OCI-LY1 (cell line): ENCODE results near the gene CLEC4F.
A peak's percentile ranks its signal among the peaks of the same experiment; 100 is the strongest.

Experiments
- H2AFZ ChIP-seq: fragments of 200-600 bp; sonication (generic), shearing (Covaris generic); 2 replicates; pipeline ENCODE4 v1.6.0; 2014; ENCODE audit warnings: antibody characterized with exemption, mild to moderate bottlenecking, low read length
- H3F3A ChIP-seq: fragments of 200-600 bp; sonication (generic), shearing (Covaris generic); 2 replicates; pipeline ENCODE4 v1.6.0; 2014; ENCODE audit warnings: mild to moderate bottlenecking, antibody characterized with exemption, low read length, moderate library complexity; ENCODE audit not compliant: insufficient read depth
- H3K27ac ChIP-seq: fragments of 200-600 bp; sonication (generic); 2 replicates; pipeline ENCODE4 v1.5.1; 2014; ENCODE audit warnings: low read length, mixed run types, mild to moderate bottlenecking, low read depth; ENCODE audit not compliant: poor library complexity, severe bottlenecking
- H3K27me3 ChIP-seq: fragments of 200-600 bp; sonication (generic); 2 replicates; pipeline ENCODE4 v1.6.0; 2014; ENCODE audit warnings: antibody characterized with exemption, mild to moderate bottlenecking, low read length, moderate library complexity; ENCODE audit not compliant: insufficient read depth
- H3K36me3 ChIP-seq: fragments of 200-600 bp; sonication (generic); 2 replicates; pipeline ENCODE4 v1.6.1; 2014; ENCODE audit warnings: mild to moderate bottlenecking, antibody characterized with exemption, low read length, moderate library complexity, mixed read lengths; ENCODE audit not compliant: insufficient read depth
- H3K4me1 ChIP-seq: fragments of 200-600 bp; sonication (generic); 2 replicates; pipeline ENCODE4 v1.5.1; 2014; ENCODE audit warnings: mild to moderate bottlenecking, low read length, moderate library complexity; ENCODE audit not compliant: insufficient read depth, severe bottlenecking
- H3K4me2 ChIP-seq: fragments of 200-600 bp; sonication (generic), shearing (Covaris generic); 2 replicates; pipeline ENCODE4 v1.6.1; 2014; ENCODE audit warnings: low read length
- H3K4me3 ChIP-seq: fragments of 200-600 bp; sonication (generic); 2 replicates; pipeline ENCODE4 v1.5.1; 2014; ENCODE audit warnings: low read length, low read depth, mild to moderate bottlenecking, mixed read lengths; ENCODE audit not compliant: poor library complexity, severe bottlenecking
- H3K79me2 ChIP-seq: fragments of 200-600 bp; shearing (Covaris generic); 2 replicates; pipeline ENCODE4 v1.6.1; 2016; ENCODE audit warnings: mixed run types, low read length, mixed read lengths; ENCODE audit not compliant: insufficient read depth
- H3K9ac ChIP-seq: fragments of 200-600 bp; sonication (generic), shearing (Covaris generic); 2 replicates; pipeline ENCODE4 v1.6.1; 2014; ENCODE audit warnings: mild to moderate bottlenecking, low read length, mixed read lengths
- H3K9me2 ChIP-seq: fragments of 200-600 bp; sonication (generic), shearing (Covaris generic); 2 replicates; pipeline ENCODE4 v1.6.1; 2014; ENCODE audit warnings: low read depth, mild to moderate bottlenecking, low read length, mixed read lengths
- H3K9me3 ChIP-seq: fragments of 200-600 bp; shearing (Covaris generic); 2 replicates; pipeline ENCODE4 v1.6.1; 2014; ENCODE audit warnings: low read length, mixed read lengths
- H4K20me1 ChIP-seq: fragments of 200-600 bp; sonication (generic), shearing (Covaris generic); 2 replicates; pipeline ENCODE4 v1.6.0; 2016; ENCODE audit warnings: mild to moderate bottlenecking, low read length; ENCODE audit not compliant: insufficient read depth
- CTCF ChIP-seq: fragments of 200-600 bp; sonication (generic), shearing (Covaris generic); IDR thresholded peaks from 2 replicates; pipeline ENCODE4 v1.5.1; 2017; ENCODE audit warnings: mild to moderate bottlenecking, antibody characterized with exemption, low read length, moderate library complexity, mixed read lengths
- EZH2 ChIP-seq: fragments of 200-600 bp; sonication (generic), shearing (Covaris generic); IDR thresholded peaks from 2 replicates; pipeline ENCODE4 v1.8.0; 2017; ENCODE audit warnings: borderline replicate concordance, mixed run types, mild to moderate bottlenecking, antibody characterized with exemption, low read length, moderate library complexity, mixed read lengths

The CLEC4F gene

GRCh38 chr2:70820499-70820898, at the start of gene CLEC4F:
Gene CLEC4F (minus strand): TSS chr2:70820599. CDS start chr2:70820523, 76 bp downstream.
- H3K9ac ChIP-seq: no peak within 1 kb of the TSS

GRCh38 chr2:70868970-70869369, 48.6 kb upstream of the CLEC4F start:
- no peaks in the 10 kb centered on the region for H3K9me3 ChIP-seq
- H3K9ac ChIP-seq: no peak overlapping the region
- no peaks in the 10 kb centered on the region for H3K36me3 ChIP-seq
- no peak for TF ChIP-seq CTCF
- TF ChIP-seq EZH2: no peak
- H2AFZ ChIP-seq: no peak overlapping the region
- H3K4me1 ChIP-seq: peaks cover 4% of the 10 kb centered on the region
- no peaks in the 10 kb centered on the region for H4K20me1 ChIP-seq
- H3F3A ChIP-seq: no peaks in the 10 kb centered on the region
- no peak overlapping the region for H3K4me2 ChIP-seq
- H3K79me2 ChIP-seq: no peaks in the 10 kb centered on the region
- H3K27me3 ChIP-seq: no peaks in the 10 kb centered on the region
- H3K9me2 ChIP-seq: no peaks in the 10 kb centered on the region
- H3K4me3 ChIP-seq: no peak overlapping the region
- H3K27ac ChIP-seq: no peak overlapping the region

More at GRCh38 chr2:70820499-70820898, at the start of gene CLEC4F:
- no peak within 1 kb of the TSS for H3K27ac ChIP-seq
- H3K4me2 ChIP-seq: no peak within 1 kb of the TSS
- no peaks in the 10 kb centered on the region for H3K79me2 ChIP-seq
- TF ChIP-seq CTCF (no peak), EZH2 (no peak)
- no peaks in the 10 kb centered on the region for H3K4me1 ChIP-seq
- no peaks in the 10 kb centered on the region for H4K20me1 ChIP-seq
- H3K9me2 ChIP-seq: no peaks in the 10 kb centered on the region
- H3K27me3 ChIP-seq: no peaks in the 10 kb centered on the region
- H3K4me3 ChIP-seq: no peak within 1 kb of the TSS
- H3K36me3 ChIP-seq: no peaks in the 10 kb centered on the region
- no peak within 1 kb of the TSS for H2AFZ ChIP-seq
- H3K9me3 ChIP-seq: no peaks in the 10 kb centered on the region
- no peaks in the 10 kb centered on the region for H3F3A ChIP-seq

GRCh38 chr2:70861777-70862625, 41.6 kb upstream of the CLEC4F start:
- no peak overlapping the region for H3K4me2 ChIP-seq
- no peaks in the 10 kb centered on the region for H4K20me1 ChIP-seq
- no peaks in the 10 kb centered on the region for H3K36me3 ChIP-seq
- H3F3A ChIP-seq: no peaks in the 10 kb centered on the region
- no peak overlapping the region for H3K27ac ChIP-seq
- H3K9me2 ChIP-seq: no peaks in the 10 kb centered on the region
- no peaks in the 10 kb centered on the region for H3K79me2 ChIP-seq
- TF ChIP-seq CTCF (peak; percentile 95), EZH2 (no peak)
- H2AFZ ChIP-seq: no peak overlapping the region
- no peaks in the 10 kb centered on the region for H3K4me1 ChIP-seq
- no peaks in the 10 kb centered on the region for H3K9me3 ChIP-seq
- no peaks in the 10 kb centered on the region for H3K27me3 ChIP-seq
- H3K9ac ChIP-seq: no peak overlapping the region
- H3K4me3 ChIP-seq: no peak overlapping the region
